Smooth muscle cell (in vitro differentiated cells): Measurements from ENCODE around the gene CYP2U1. TPM values are rescaled to one million over a fixed set of nuclear protein-coding genes. Genes with fewer than 3 reads are reported as not detected.
"Not testable (repeated sequence)": the region's sequence is repeated elsewhere in the genome, so short reads cannot be mapped to it uniquely, and the experiment has no call there.

ENCODE experiments used
- DNase-seq: peaks from one replicate; lab custom pipeline; 2025; ENCODE audit not compliant: unreplicated experiment; lab: John Stamatoyannopoulos, UW
- H2AFZ ChIP-seq: fragments of 200-600 bp; sonication (generic); 2 replicates; pipeline ENCODE4 v1.6.0; 2016; ENCODE audit warnings: antibody characterized with exemption, low read depth, mild to moderate bottlenecking
- H3F3A ChIP-seq: fragments of 200-600 bp; sonication (generic); 2 replicates; pipeline ENCODE4 v1.6.0; 2017; ENCODE audit warnings: antibody characterized with exemption, low read depth
- H3K27ac ChIP-seq: fragments of 200-600 bp; sonication (generic); 2 replicates; pipeline ENCODE4 v1.5.1; 2016; ENCODE audit warnings: low read depth, mild to moderate bottlenecking
- H3K27me3 ChIP-seq: fragments of 200-600 bp; sonication (generic); 2 replicates; pipeline ENCODE4 v1.6.1; 2016; ENCODE audit warnings: low read depth, mild to moderate bottlenecking
- H3K36me3 ChIP-seq: fragments of 200-600 bp; sonication (generic); 2 replicates; pipeline ENCODE4 v1.5.1; 2016; ENCODE audit warnings: low read depth
- H3K4me1 ChIP-seq: fragments of 200-600 bp; sonication (generic); 2 replicates; pipeline ENCODE4 v1.5.1; 2016; ENCODE audit warnings: low read depth
- H3K4me2 ChIP-seq: fragments of 200-600 bp; sonication (generic); 2 replicates; pipeline ENCODE4 v1.6.0; 2016; ENCODE audit warnings: mild to moderate bottlenecking
- H3K4me3 ChIP-seq: fragments of 200-600 bp; sonication (generic); 2 replicates; pipeline ENCODE4 v1.5.1; 2016; ENCODE audit warnings: mild to moderate bottlenecking
- H3K79me2 ChIP-seq: fragments of 200-600 bp; sonication (generic); 2 replicates; pipeline ENCODE4 v1.6.0; 2016; ENCODE audit warnings: low read depth, mild to moderate bottlenecking
- H3K9ac ChIP-seq: fragments of 200-600 bp; sonication (generic); 2 replicates; pipeline ENCODE4 v1.6.0; 2016; ENCODE audit warnings: low read depth
- H3K9me3 ChIP-seq: fragments of 200-600 bp; sonication (generic); replicated peaks from 2 replicates; pipeline ENCODE4 v1.5.1; 2016; ENCODE audit warnings: low read depth
- H4K20me1 ChIP-seq: fragments of 200-600 bp; sonication (generic); 2 replicates; pipeline ENCODE4 v1.6.0; 2016; ENCODE audit warnings: low read depth
- CTCF ChIP-seq: fragments of 200-600 bp; sonication (generic); IDR thresholded peaks from 2 replicates; pipeline ENCODE4 v1.5.1; 2017; ENCODE audit warnings: borderline replicate concordance, mild to moderate bottlenecking, antibody characterized with exemption; ENCODE audit not compliant: insufficient read depth, poor library complexity, severe bottlenecking
- WGBS: methylation state at CpG from one replicate; pipeline ENCODE4 v1.1.7; 2016; ENCODE audit warnings: low lambda C conversion rate; 5-methylcytosine and 5-hydroxymethylcytosine counted together
- polyA plus RNA-seq: library from polyadenylated mRNA; unstranded; fragments of >200 nt; fragmentation: Nextera tagmentation; extraction: Ambion mirVana; gene quantifications from 2 replicates; pipeline ENCODE4 v1.2.1, GENCODE V29; 2016
- total RNA-seq: library from RNA; depleted of rRNA; stranded (reverse); fragments of >200 nt; gene quantifications from 2 replicates; pipeline ENCODE4 v1.2.3, GENCODE V29; 2014

Gene CYP2U1
- total and polyA plus RNA-seq, 2 experiments from 2014 or later = 1.9 to 4.4 TPM

- WGBS = 71% methylated on average over 3 of the region's 3 CpGs
These were observed 30.8 kb upstream of the CYP2U1 start for GRCh38 chr4:107900508-107900907.

GRCh38 chr4:107901213-107901934, 30.0 kb upstream of the CYP2U1 start:
- peaks cover 3% of the 10 kb centered on the region for H3K36me3 ChIP-seq
- no peaks in the 10 kb centered on the region for H3K27me3 ChIP-seq
- no peaks in the 10 kb centered on the region for H3K79me2 ChIP-seq
- H4K20me1 ChIP-seq = no peaks in the 10 kb centered on the region
- no peaks in the 10 kb centered on the region for H3K9me3 ChIP-seq
- no peak for DNase-seq
- TF ChIP-seq CTCF = no peak
- H3F3A ChIP-seq = no peaks in the 10 kb centered on the region
- no peak overlapping the region for H2AFZ ChIP-seq
- no peaks in the 10 kb centered on the region for H3K4me1 ChIP-seq
- 98% methylated on average over 2 of the region's 2 CpGs for WGBS
- no peak overlapping the region for H3K4me3 ChIP-seq
- peak overlapping the region; percentile 48 for H3K27ac ChIP-seq
- H3K4me2 ChIP-seq = no peak overlapping the region
- H3K9ac ChIP-seq = no peak overlapping the region

More at GRCh38 chr4:107900508-107900907, 30.8 kb upstream of the CYP2U1 start:
- Histone ChIP-seq H3K4me2 (no peak overlapping the region), H3K9ac (no peak overlapping the region), H2AFZ (no peak overlapping the region), H3K4me1 (no peaks in the 10 kb centered on the region), H3F3A (no peaks in the 10 kb centered on the region), H4K20me1 (no peaks in the 10 kb centered on the region), H3K4me3 (no peak overlapping the region), H3K27me3 (no peaks in the 10 kb centered on the region), H3K79me2 (no peaks in the 10 kb centered on the region), H3K36me3 (peaks cover 3% of the 10 kb centered on the region), H3K9me3 (no peaks in the 10 kb centered on the region), H3K27ac (peak overlapping the region; percentile 48)
- no peak for DNase-seq
- no peak for TF ChIP-seq CTCF

- Histone ChIP-seq H3K4me2 (no peak overlapping the region), H3K9me3 (no peaks in the 10 kb centered on the region), H3K9ac (no peak overlapping the region), H3K4me3 (no peak overlapping the region), H3K4me1 (no peaks in the 10 kb centered on the region), H4K20me1 (no peaks in the 10 kb centered on the region), H3K36me3 (peaks cover 3% of the 10 kb centered on the region), H3K27me3 (no peaks in the 10 kb centered on the region), H3K27ac (peak overlapping the region; percentile 15), H3F3A (no peaks in the 10 kb centered on the region), H3K79me2 (no peaks in the 10 kb centered on the region), H2AFZ (no peak overlapping the region)
- no peak for DNase-seq
- no peak for TF ChIP-seq CTCF
- WGBS = 93% methylated on average over 2 of the region's 2 CpGs
These were observed 28.6 kb upstream of the CYP2U1 start for GRCh38 chr4:107902715-107903114.

GRCh38 chr4:107905082-107905481, 26.3 kb upstream of the CYP2U1 start:
- not testable (repeated sequence) for H3K27ac ChIP-seq, H2AFZ ChIP-seq, H4K20me1 ChIP-seq, H3K4me2 ChIP-seq, H3F3A ChIP-seq, H3K4me1 ChIP-seq, H3K27me3 ChIP-seq, H3K9ac ChIP-seq, H3K9me3 ChIP-seq, H3K79me2 ChIP-seq, H3K36me3 ChIP-seq, DNase-seq, H3K4me3 ChIP-seq
- WGBS = 93% methylated on average over 3 of the region's 3 CpGs
